ENCODE results near the gene GLRA1. TPM values are rescaled to one million over a fixed set of nuclear protein-coding genes. Genes with fewer than 3 reads are reported as not detected.

GLRA1 gene
- total RNA-seq, 1 donor from 2014 or later: not detected

- Histone ChIP-seq H3K27ac (no peak overlapping the region), H3K36me3 (no peaks in the 10 kb centered on the region), H3K9me3 (no peaks in the 10 kb centered on the region), H3K27me3 (no peaks in the 10 kb centered on the region), H3K4me1 (no peaks in the 10 kb centered on the region), H3K4me3 (no peak overlapping the region)
- DNase-seq (no peak), ATAC-seq (no peak)
- TF ChIP-seq CTCF (IDR thresholded peaks at IDR 0.05): no peak
- intact Hi-C loops (cut with DNase I): no loop called here
These were observed 36.9 kb upstream of the GLRA1 start for GRCh38 chr5:151961557-151961956.

GRCh38 chr5:151958111-151958510 lies 33.5 kb upstream of the GLRA1 start:
- no peak for ATAC-seq
- no peak for TF ChIP-seq CTCF (IDR thresholded peaks at IDR 0.05)
- no peaks in the 10 kb centered on the region for H3K27me3 ChIP-seq
- intact Hi-C loops (cut with DNase I): no loop called here
- no peaks in the 10 kb centered on the region for H3K36me3 ChIP-seq
- no peaks in the 10 kb centered on the region for H3K4me1 ChIP-seq
- H3K4me3 ChIP-seq: no peak overlapping the region
- no peak for DNase-seq
- H3K27ac ChIP-seq: no peak overlapping the region
- no peaks in the 10 kb centered on the region for H3K9me3 ChIP-seq

GRCh38 chr5:151956725-151957124 lies 32.1 kb upstream of the GLRA1 start:
- H3K4me3 ChIP-seq: no peak overlapping the region
- TF ChIP-seq CTCF (IDR thresholded peaks at IDR 0.05): no peak
- no peaks in the 10 kb centered on the region for H3K36me3 ChIP-seq
- no peaks in the 10 kb centered on the region for H3K4me1 ChIP-seq
- no peaks in the 10 kb centered on the region for H3K9me3 ChIP-seq
- no peaks in the 10 kb centered on the region for H3K27me3 ChIP-seq
- H3K27ac ChIP-seq: no peak overlapping the region
- no peak for DNase-seq
- ATAC-seq: no peak
- intact Hi-C loops (cut with DNase I): no loop called here

- Histone ChIP-seq H3K4me1 (no peaks in the 10 kb centered on the region), H3K4me3 (no peak overlapping the region), H3K27me3 (no peaks in the 10 kb centered on the region), H3K27ac (no peak overlapping the region), H3K36me3 (no peaks in the 10 kb centered on the region), H3K9me3 (no peaks in the 10 kb centered on the region)
- TF ChIP-seq CTCF (IDR thresholded peaks at IDR 0.05): no peak
- intact Hi-C loops (cut with DNase I): no loop called here
- ATAC-seq: no peak
- no peak for DNase-seq
These were observed 29.6 kb upstream of the GLRA1 start for GRCh38 chr5:151954255-151954654.

GRCh38 chr5:151953833-151954232 lies 29.2 kb upstream of the GLRA1 start:
- TF ChIP-seq CTCF (IDR thresholded peaks at IDR 0.05): no peak
- no peak for DNase-seq
- Histone ChIP-seq H3K36me3 (no peaks in the 10 kb centered on the region), H3K27me3 (no peaks in the 10 kb centered on the region), H3K4me1 (no peaks in the 10 kb centered on the region), H3K9me3 (no peaks in the 10 kb centered on the region), H3K4me3 (no peak overlapping the region), H3K27ac (no peak overlapping the region)
- intact Hi-C loops (cut with DNase I): no loop called here
- no peak for ATAC-seq

GRCh38 chr5:151952238-151952637 lies 27.6 kb upstream of the GLRA1 start:
- H3K27ac ChIP-seq: no peak overlapping the region
- no peaks in the 10 kb centered on the region for H3K27me3 ChIP-seq
- ATAC-seq: no peak
- H3K36me3 ChIP-seq: no peaks in the 10 kb centered on the region
- TF ChIP-seq CTCF (IDR thresholded peaks at IDR 0.05): no peak
- H3K4me3 ChIP-seq: no peak overlapping the region
- no peaks in the 10 kb centered on the region for H3K4me1 ChIP-seq
- intact Hi-C loops (cut with DNase I): no loop called here
- no peak for DNase-seq
- no peaks in the 10 kb centered on the region for H3K9me3 ChIP-seq
